SHP77 treated with DMSO at 0.1 percent for 48 hours (cell line): ENCODE results near the gene WFIKKN1.

Source experiments
- DNase-seq: peaks from one replicate; lab custom pipeline; 2025; lab: John Stamatoyannopoulos, UW

WFIKKN1 gene

GRCh38 chr16:630815-631405 lies at the start of gene WFIKKN1:
Gene WFIKKN1, plus strand, starts transcription at chr16:630985. Its CDS starts 269 bp downstream, at chr16:631254.
- DNase-seq = no peak

- DNase-seq = no peak
These were observed 48.6 kb upstream of the WFIKKN1 start for GRCh38 chr16:582218-582613.

DNA sequence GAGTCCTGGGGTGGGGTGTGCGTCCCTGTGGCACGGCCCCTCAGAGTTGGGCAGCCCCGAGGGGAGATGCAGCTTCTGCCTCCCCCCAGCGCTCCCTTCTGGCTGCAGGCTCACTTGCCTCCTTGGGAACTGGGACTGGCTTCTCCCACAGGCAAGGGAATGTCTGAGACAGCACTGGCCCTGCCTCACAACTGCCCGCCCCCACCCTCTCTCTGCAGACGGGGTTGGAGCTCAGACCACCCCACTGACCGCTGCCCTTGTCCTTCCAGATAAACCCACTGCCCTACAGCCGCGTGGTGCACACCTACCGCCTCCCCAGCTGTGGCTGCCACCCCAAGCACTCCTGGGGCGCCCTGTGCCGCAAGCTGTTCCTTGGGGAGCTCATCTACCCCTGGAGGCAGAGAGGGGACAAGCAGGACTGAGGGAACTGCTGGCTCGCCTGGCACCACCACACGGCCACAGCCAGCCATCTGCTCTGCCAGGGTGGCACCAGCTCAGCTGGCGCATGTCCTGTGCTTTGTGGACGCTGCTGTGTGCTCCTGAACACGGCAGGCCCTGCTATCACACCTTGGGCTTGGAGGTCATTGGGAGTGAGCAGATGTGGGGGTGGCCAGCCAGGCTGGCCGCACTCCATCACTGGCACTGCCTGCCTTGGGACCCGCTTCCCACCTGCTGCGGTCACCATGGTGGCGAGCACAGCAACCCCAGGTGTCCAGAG lies 48.0 kb upstream of the WFIKKN1 start:
- no peak for DNase-seq

GRCh38 chr16:583470-583814 lies 47.3 kb upstream of the WFIKKN1 start:
- DNase-seq = no peak

GRCh38 chr16:583815-584591 lies 46.8 kb upstream of the WFIKKN1 start:
- DNase-seq = no peak

- no peak for DNase-seq
These were observed 45.4 kb upstream of the WFIKKN1 start for GRCh38 chr16:585351-585750.

- DNase-seq = no peak
These were observed 44.6 kb upstream of the WFIKKN1 start for GRCh38 chr16:586047-586644.

- DNase-seq = no peak
These were observed 43.9 kb upstream of the WFIKKN1 start for GRCh38 chr16:586645-587590.

- no peak for DNase-seq
These were observed 42.2 kb upstream of the WFIKKN1 start for GRCh38 chr16:588639-588888.

- peak; percentile 83 for DNase-seq
These were observed 41.7 kb upstream of the WFIKKN1 start for GRCh38 chr16:588889-589657.

- peak; percentile 90 for DNase-seq
These were observed 41.1 kb upstream of the WFIKKN1 start, which contains the start of gene RAB40C for GRCh38 chr16:589658-590187. Gene RAB40C, plus strand, starts transcription at chr16:590066. Its CDS starts 226 bp downstream, at chr16:590292.

- no peak for DNase-seq
These were observed 40.5 kb upstream of the WFIKKN1 start for GRCh38 chr16:590188-590814.

DNA sequence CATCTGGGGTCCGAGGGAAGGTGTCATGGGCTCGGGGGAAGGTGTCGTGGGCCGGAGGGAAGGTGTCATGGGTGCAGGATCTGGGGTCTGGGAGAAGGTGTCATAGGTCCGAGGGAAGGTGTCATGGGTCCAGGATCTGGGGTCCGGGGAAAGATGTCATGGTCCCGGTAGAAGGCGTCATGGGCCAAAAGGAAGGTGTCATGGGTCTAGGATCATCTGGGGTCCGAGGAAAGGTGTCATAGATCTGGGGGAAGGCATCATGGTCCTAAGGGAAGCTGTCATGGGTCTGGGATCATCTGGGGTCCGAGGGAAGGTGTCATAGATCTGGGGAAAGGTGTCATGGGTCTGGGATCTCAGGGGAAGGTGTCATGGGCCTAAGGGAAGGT lies 40.0 kb upstream of the WFIKKN1 start:
- no peak for DNase-seq

DNA sequence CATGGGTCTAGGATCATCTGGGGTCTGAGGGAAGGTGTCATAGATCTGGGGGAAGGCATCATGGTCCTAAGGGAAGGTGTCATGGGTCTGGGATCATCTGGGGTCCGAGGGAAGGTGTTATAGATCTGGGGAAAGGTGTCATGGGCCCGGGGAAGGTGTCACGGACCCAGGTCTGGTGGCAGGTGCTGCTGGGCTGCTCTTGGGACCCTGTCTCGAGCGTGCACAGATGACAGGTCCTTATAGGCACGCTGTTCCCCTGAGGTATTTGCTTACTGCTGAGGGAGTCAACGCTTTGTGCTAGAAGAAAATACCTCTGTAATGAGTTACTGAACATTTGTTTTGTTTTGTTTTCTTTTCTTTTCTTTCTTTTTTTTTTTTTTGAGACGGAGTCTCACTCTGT lies 39.6 kb upstream of the WFIKKN1 start:
- DNase-seq = no peak

DNA sequence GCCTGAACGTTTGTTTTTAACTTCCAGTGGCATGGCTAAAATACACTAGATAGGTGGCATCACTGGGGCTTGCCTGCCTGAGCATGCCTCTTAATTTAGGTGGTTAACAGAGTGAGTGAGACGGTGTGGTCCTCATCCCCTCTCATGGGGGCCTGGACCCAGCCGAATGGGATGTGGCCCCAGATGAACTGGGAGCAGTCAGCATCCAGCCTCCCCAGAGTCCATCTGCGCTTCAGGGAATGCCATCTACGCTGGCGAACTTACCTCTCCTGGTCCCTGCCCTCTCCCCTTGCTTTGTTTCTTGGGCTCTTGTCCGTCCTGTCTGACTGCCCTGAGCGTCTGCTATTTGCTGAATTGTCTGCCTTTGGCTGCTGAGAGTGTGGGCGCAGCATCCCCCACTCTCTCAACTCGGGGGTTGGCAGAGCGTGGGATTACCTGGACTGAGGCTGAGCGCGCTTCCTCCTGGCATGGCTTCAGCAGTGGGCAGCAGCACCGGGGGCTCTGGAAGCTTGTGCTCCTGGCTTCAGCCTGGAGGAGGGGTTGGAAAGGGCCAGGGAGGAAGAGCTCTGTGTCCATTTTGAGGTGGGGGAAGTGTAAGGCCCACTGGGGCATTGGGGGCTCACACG lies 38.8 kb upstream of the WFIKKN1 start:
- no peak for DNase-seq

- peak; percentile 77 for DNase-seq
These were observed 38.1 kb upstream of the WFIKKN1 start for GRCh38 chr16:592518-593306.

GRCh38 chr16:593406-593805 lies 37.4 kb upstream of the WFIKKN1 start:
- no peak for DNase-seq

- no peak for DNase-seq
These were observed 37.0 kb upstream of the WFIKKN1 start for GRCh38 chr16:593807-594206.

DNA sequence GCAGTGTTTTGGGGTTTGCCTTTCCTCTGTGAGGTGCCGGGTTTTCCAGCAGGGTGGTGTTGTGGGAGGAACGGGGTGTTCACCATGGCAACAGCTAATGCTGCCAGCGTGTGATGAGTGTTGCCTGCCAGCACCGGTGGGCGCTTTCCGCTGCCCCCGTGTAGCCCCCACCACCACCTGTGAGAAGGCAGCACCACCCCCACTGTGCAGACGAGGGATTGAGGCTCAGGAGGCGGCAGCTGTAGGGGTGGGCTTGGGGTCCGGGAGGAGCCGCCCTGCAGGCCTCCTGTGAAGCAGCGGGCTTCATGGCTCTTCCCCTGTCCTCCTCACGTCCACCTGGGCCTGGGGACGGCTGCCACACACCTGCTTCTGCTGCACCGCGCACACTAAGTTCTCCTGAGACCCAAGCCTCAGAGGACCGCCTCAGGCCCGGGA lies 35.7 kb upstream of the WFIKKN1 start:
- no peak for DNase-seq
